ENCODE results near the gene SYT9.

Gene SYT9

DNA sequence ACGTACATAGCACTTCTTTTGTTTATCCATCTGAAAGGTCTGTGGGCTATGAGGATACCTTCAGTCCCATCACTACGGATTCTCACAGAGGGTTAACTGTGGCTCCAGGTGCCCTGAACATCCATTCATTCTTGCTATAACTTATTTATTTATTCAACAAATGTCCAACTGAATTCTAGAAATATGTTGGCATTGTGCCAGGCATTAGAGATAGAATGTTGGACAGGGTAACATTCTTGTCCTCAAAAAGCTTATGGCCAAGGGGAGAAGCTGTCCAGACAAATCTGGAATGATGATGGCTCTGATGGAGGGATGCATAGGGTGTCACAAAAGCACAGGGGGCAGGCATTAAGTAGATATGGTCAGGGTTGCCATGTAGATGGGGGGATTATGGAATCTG is 242.0 kb downstream of the SYT9 start:
- Histone ChIP-seq H3K27me3 (replicated peaks in 2 of 5; ENCODE audit: control insufficient read depth in 4 of 5, insufficient read depth in 5 of 5, low read length in 4 of 5) (peaks cover 0 to 4% (median 0%) of the 10 kb centered on the region in 5 experiments), H3K27ac (ENCODE audit: insufficient read depth in 1 of 2, low read depth in 1 of 2, low read length in 2 of 2, poor library complexity in 1 of 2, severe bottlenecking in 2 of 2) (no peak overlapping the region), H3K4me1 (ENCODE audit: control extremely low read depth in 1 of 4, control insufficient read depth in 4 of 4, insufficient read depth in 4 of 4, low read length in 3 of 4) (peaks cover 5 to 30% (median 8%) of the 10 kb centered on the region in 4 experiments), H3K4me3 (ENCODE audit: control insufficient read depth in 1 of 7, extremely low read depth in 1 of 7, insufficient read depth in 4 of 7, low read depth in 2 of 7, low read length in 6 of 7) (no peak overlapping the region), H3K36me3 (ENCODE audit: control insufficient read depth in 4 of 4, insufficient read depth in 4 of 4, low read length in 3 of 4) (no peaks in the 10 kb centered on the region), H3K9me3 (ENCODE audit: control extremely low read depth in 1 of 5, control insufficient read depth in 4 of 5, insufficient read depth in 2 of 5, low read depth in 1 of 5, low read length in 4 of 5) (no peaks in the 10 kb centered on the region)
- no peak for DNase-seq
- POLR2A ChIA-PET: no interaction called here
- 100% methylated on average over 1 of the region's 2 CpGs for WGBS (ENCODE audit: insufficient coverage)
- CTCF ChIA-PET: interaction anchor here (0.9 kb wide), 1 partner anchor 14 kb away, joined by 3 read pairs; no protein-coding TSS in a partner anchor

DNA sequence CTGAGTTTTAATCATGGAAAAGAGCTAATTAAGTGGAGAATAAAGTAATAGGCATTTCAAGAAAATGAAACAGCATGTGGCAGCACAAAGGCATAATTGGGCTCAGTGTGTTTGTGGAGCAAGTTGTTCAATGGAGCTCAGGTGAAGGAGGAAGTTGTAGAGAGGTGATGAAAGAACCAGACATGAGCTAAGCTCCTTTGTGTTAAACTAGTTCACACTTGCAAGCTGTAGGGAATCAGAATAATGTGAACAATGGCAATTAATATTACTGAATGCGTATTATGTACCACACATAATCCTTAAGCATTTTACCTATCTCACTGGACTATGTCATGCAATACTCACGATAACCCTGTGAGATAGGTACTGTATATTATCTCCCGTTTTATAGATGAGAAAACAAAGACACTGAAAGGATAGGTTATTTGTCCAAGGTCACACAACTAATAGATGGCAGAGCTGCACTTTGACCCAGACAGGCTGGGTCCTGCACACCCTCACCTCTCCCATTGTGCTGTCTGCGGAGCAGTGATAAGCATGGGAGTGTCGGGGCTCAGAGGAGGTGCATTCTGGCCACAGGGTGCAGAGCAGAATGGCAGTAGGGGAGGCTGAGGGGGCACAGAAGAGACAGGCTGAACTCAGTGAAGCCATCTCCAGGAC is 242.5 kb downstream of the SYT9 start:
- Histone ChIP-seq H3K4me3 (ENCODE audit: control insufficient read depth in 1 of 7, extremely low read depth in 1 of 7, insufficient read depth in 4 of 7, low read depth in 2 of 7, low read length in 6 of 7) (no peak overlapping the region), H3K4me1 (ENCODE audit: control extremely low read depth in 1 of 4, control insufficient read depth in 4 of 4, insufficient read depth in 4 of 4, low read length in 3 of 4) (peaks cover 5 to 30% (median 8%) of the 10 kb centered on the region in 4 experiments), H3K27me3 (replicated peaks in 2 of 5; ENCODE audit: control insufficient read depth in 4 of 5, insufficient read depth in 5 of 5, low read length in 4 of 5) (peaks cover 0 to 3% (median 0%) of the 10 kb centered on the region in 5 experiments), H3K36me3 (ENCODE audit: control insufficient read depth in 4 of 4, insufficient read depth in 4 of 4, low read length in 3 of 4) (no peaks in the 10 kb centered on the region), H3K9me3 (ENCODE audit: control extremely low read depth in 1 of 5, control insufficient read depth in 4 of 5, insufficient read depth in 2 of 5, low read depth in 1 of 5, low read length in 4 of 5) (no peaks in the 10 kb centered on the region), H3K27ac (ENCODE audit: insufficient read depth in 1 of 2, low read depth in 1 of 2, low read length in 2 of 2, poor library complexity in 1 of 2, severe bottlenecking in 2 of 2) (no peak overlapping the region)
- no peak for DNase-seq
- ChIA-PET POLR2A (no interaction called here), CTCF (no interaction called here)
- whole genome bisulfite sequencing (ENCODE audit: insufficient coverage): 100% methylated on average over 1 of the region's 5 CpGs

DNA sequence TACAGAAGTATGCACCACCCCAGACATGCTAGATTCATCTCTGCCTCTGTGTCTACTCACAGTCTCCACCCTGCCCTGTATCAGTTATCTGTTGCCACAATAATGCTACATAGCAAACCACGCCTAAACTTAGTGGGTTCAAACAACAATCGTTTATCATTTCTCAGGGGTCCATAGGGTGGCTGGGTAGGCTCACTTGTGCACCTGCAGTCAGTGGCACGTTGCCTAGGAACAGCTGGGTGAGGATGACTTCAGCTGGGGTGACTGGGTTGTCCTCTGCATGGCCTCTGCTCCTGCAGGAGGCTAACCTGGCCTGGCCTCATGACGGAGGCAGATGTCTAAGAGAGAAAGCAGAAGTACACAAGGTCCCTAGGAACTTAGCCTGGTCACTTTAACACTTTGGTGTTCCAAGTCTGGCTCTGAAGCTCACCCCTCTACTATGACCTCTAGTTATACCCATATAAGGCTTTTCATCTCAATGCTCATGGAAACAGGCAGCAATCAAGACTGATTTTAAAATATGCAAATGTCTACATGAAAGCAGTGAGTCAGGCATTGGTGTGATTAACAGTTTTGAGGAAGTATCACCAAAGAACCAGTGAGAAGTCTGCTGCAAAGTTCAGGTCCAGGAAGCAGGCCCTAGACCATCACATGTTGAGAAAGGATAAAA is 244.3 kb downstream of the SYT9 start:
- H3K36me3 ChIP-seq (ENCODE audit: control insufficient read depth in 4 of 4, insufficient read depth in 4 of 4, low read length in 3 of 4): no peaks in the 10 kb centered on the region
- CTCF ChIA-PET: interaction anchor here (1.7 kb wide), 1 partner anchor 54 kb away, joined by 5 read pairs; no protein-coding TSS in a partner anchor

DNA sequence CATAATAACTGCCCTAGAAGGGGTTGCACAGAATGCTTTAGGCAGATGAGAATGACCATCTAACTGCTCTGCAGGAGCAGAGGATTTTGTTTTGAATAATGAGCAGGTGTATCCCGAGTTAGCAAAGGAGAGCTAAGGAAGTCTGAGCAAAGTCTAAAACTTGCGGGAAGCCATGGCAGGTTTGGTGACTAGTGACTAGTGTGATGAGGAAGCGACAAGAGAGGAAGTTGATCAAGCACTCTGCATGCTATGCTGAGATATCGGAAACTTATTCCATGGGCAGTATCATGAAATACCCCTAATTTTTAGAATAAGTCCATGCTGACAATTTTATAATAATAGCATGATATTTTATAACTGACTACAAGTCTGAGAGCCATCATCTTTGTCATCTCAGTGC is 246.5 kb downstream of the SYT9 start:
- peaks cover 5 to 25% (median 8%) of the 10 kb centered on the region in 4 experiments for H3K4me1 ChIP-seq (ENCODE audit: control extremely low read depth in 1 of 4, control insufficient read depth in 4 of 4, insufficient read depth in 4 of 4, low read length in 3 of 4)
- H3K4me3 ChIP-seq (ENCODE audit: control insufficient read depth in 1 of 7, extremely low read depth in 1 of 7, insufficient read depth in 4 of 7, low read depth in 2 of 7, low read length in 6 of 7): no peak overlapping the region
- no peaks in the 10 kb centered on the region for H3K9me3 ChIP-seq (ENCODE audit: control extremely low read depth in 1 of 5, control insufficient read depth in 4 of 5, insufficient read depth in 2 of 5, low read depth in 1 of 5, low read length in 4 of 5)
- H3K27me3 ChIP-seq (replicated peaks in 2 of 5; ENCODE audit: control insufficient read depth in 4 of 5, insufficient read depth in 5 of 5, low read length in 4 of 5): peaks cover 0 to 3% (median 0%) of the 10 kb centered on the region in 5 experiments
- DNase-seq: peak in 2 of 3 donors; percentile 53 to 69
- POLR2A ChIA-PET: no interaction called here
- CTCF ChIA-PET: interaction anchor here (1.0 to 1.9 kb wide), 2 partner anchors 13 to 15 kb away, joined by 4 to 6 read pairs; no protein-coding TSS in a partner anchor
- no peaks in the 10 kb centered on the region for H3K36me3 ChIP-seq (ENCODE audit: control insufficient read depth in 4 of 4, insufficient read depth in 4 of 4, low read length in 3 of 4)
- WGBS (ENCODE audit: insufficient coverage): 13% methylated on average over 3 of the region's 4 CpGs
- no peak overlapping the region for H3K27ac ChIP-seq (ENCODE audit: insufficient read depth in 1 of 2, low read depth in 1 of 2, low read length in 2 of 2, poor library complexity in 1 of 2, severe bottlenecking in 2 of 2)

More for the DNA sequence above, 244.3 kb downstream of the SYT9 start:
- 78% methylated on average over 4 of the region's 4 CpGs for WGBS (ENCODE audit: insufficient coverage)
- Histone ChIP-seq H3K9me3 (ENCODE audit: control extremely low read depth in 1 of 5, control insufficient read depth in 4 of 5, insufficient read depth in 2 of 5, low read depth in 1 of 5, low read length in 4 of 5) (no peaks in the 10 kb centered on the region), H3K4me3 (ENCODE audit: control insufficient read depth in 1 of 7, extremely low read depth in 1 of 7, insufficient read depth in 4 of 7, low read depth in 2 of 7, low read length in 6 of 7) (no peak overlapping the region), H3K4me1 (ENCODE audit: control extremely low read depth in 1 of 4, control insufficient read depth in 4 of 4, insufficient read depth in 4 of 4, low read length in 3 of 4) (peaks cover 5 to 30% (median 8%) of the 10 kb centered on the region in 4 experiments), H3K27me3 (replicated peaks in 2 of 5; ENCODE audit: control insufficient read depth in 4 of 5, insufficient read depth in 5 of 5, low read length in 4 of 5) (peaks cover 0 to 3% (median 0%) of the 10 kb centered on the region in 5 experiments), H3K27ac (ENCODE audit: insufficient read depth in 1 of 2, low read depth in 1 of 2, low read length in 2 of 2, poor library complexity in 1 of 2, severe bottlenecking in 2 of 2) (no peak overlapping the region)
- DNase-seq: peak; percentile 22 to 86 (median 73)
- POLR2A ChIA-PET: no interaction called here

DNA sequence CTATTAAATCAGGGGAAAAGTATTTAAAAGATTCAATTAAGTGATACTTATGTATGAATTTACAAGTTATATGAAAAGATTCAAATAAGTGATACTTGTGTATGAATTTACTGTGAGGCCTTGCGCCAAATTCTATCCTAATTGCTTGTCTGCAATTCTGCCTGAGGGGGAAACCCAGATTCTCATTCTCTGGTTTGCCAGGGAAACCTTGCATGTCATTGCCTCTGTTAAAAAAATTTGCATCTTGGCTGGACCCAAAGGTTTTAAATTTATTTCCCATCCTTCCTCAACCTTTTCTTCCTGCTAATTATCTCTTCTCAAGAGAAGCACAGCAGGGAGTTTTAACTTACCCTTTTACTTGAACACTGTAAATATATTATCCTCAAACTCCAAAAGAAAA is 247.4 kb downstream of the SYT9 start:
- DNase-seq: no peak
- WGBS (ENCODE audit: insufficient coverage): 100% methylated on average over 1 of the region's 1 CpG
- Histone ChIP-seq H3K27ac (ENCODE audit: insufficient read depth in 1 of 2, low read depth in 1 of 2, low read length in 2 of 2, poor library complexity in 1 of 2, severe bottlenecking in 2 of 2) (no peak overlapping the region), H3K36me3 (ENCODE audit: control insufficient read depth in 4 of 4, insufficient read depth in 4 of 4, low read length in 3 of 4) (no peaks in the 10 kb centered on the region), H3K4me1 (ENCODE audit: control extremely low read depth in 1 of 4, control insufficient read depth in 4 of 4, insufficient read depth in 4 of 4, low read length in 3 of 4) (peaks cover 5 to 22% (median 8%) of the 10 kb centered on the region in 4 experiments), H3K4me3 (ENCODE audit: control insufficient read depth in 1 of 7, extremely low read depth in 1 of 7, insufficient read depth in 4 of 7, low read depth in 2 of 7, low read length in 6 of 7) (no peak overlapping the region), H3K27me3 (replicated peaks in 2 of 5; ENCODE audit: control insufficient read depth in 4 of 5, insufficient read depth in 5 of 5, low read length in 4 of 5) (peaks cover 0 to 3% (median 0%) of the 10 kb centered on the region in 5 experiments), H3K9me3 (ENCODE audit: control extremely low read depth in 1 of 5, control insufficient read depth in 4 of 5, insufficient read depth in 2 of 5, low read depth in 1 of 5, low read length in 4 of 5) (no peaks in the 10 kb centered on the region)
- CTCF ChIA-PET: no interaction called here
- POLR2A ChIA-PET: no interaction called here

DNA sequence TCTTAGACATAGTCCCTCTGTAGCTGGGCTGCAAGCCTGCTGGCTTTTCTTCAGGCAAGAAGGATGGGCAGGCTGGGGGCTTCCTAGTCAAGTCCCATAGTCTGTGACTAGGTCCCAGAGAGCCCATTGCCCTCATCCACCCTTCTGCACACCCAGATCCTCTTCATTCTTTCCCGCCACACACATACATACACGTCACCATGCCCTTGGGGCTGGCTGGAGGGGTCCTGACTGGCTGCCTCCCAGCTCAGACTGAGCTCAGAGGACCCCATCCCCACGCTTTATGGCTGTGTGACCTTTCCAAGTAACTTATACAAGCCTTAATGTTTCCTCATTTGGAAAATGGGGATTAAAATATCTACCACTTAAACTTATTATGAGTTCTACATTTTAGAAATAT is 248.5 kb downstream of the SYT9 start:
- peaks cover 5 to 22% (median 8%) of the 10 kb centered on the region in 4 experiments for H3K4me1 ChIP-seq (ENCODE audit: control extremely low read depth in 1 of 4, control insufficient read depth in 4 of 4, insufficient read depth in 4 of 4, low read length in 3 of 4)
- H3K36me3 ChIP-seq (ENCODE audit: control insufficient read depth in 4 of 4, insufficient read depth in 4 of 4, low read length in 3 of 4): no peaks in the 10 kb centered on the region
- no peak overlapping the region for H3K27ac ChIP-seq (ENCODE audit: insufficient read depth in 1 of 2, low read depth in 1 of 2, low read length in 2 of 2, poor library complexity in 1 of 2, severe bottlenecking in 2 of 2)
- WGBS (ENCODE audit: insufficient coverage): 100% methylated on average over 2 of the region's 3 CpGs
- no peak for DNase-seq
- H3K27me3 ChIP-seq (replicated peaks in 2 of 5; ENCODE audit: control insufficient read depth in 4 of 5, insufficient read depth in 5 of 5, low read length in 4 of 5): peaks cover 0 to 3% (median 0%) of the 10 kb centered on the region in 5 experiments
- no peak overlapping the region for H3K4me3 ChIP-seq (ENCODE audit: control insufficient read depth in 1 of 7, extremely low read depth in 1 of 7, insufficient read depth in 4 of 7, low read depth in 2 of 7, low read length in 6 of 7)
- no peaks in the 10 kb centered on the region for H3K9me3 ChIP-seq (ENCODE audit: control extremely low read depth in 1 of 5, control insufficient read depth in 4 of 5, insufficient read depth in 2 of 5, low read depth in 1 of 5, low read length in 4 of 5)
- CTCF ChIA-PET: interaction anchor here (1.5 kb wide), 1 partner anchor 21 kb away, joined by 4 read pairs; no protein-coding TSS in a partner anchor
- POLR2A ChIA-PET: no interaction called here

DNA sequence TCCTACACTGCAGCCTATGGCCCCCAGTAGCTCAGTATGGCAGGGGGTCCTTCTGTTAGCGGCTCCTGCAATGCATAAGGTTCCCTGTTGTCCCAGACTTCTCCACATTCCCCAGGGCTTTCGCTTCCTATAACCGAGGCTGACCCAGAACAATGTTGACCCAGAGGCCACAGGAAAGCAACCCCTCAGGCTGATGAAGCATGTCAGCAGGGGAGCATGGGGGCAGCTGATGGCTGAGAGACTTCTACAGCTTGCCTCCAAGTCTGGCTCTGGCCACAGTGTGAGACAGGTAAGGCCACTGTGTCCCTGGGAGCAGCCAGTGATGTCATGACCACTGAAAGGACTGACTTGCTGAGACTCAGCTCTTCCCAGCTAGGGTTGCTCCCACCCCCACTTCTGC is 249.5 kb downstream of the SYT9 start:
- ChIA-PET POLR2A (no interaction called here), CTCF (interaction anchor here (0.8 to 1.5 kb wide), 2 partner anchors 11 to 20 kb away, joined by 4 read pairs; no protein-coding TSS in a partner anchor)

More for the DNA sequence above, 249.5 kb downstream of the SYT9 start:
- Histone ChIP-seq H3K36me3 (ENCODE audit: control insufficient read depth in 4 of 4, insufficient read depth in 4 of 4, low read length in 3 of 4) (no peaks in the 10 kb centered on the region), H3K27me3 (replicated peaks in 2 of 5; ENCODE audit: control insufficient read depth in 4 of 5, insufficient read depth in 5 of 5, low read length in 4 of 5) (peaks cover 0 to 3% (median 0%) of the 10 kb centered on the region in 5 experiments), H3K27ac (ENCODE audit: insufficient read depth in 1 of 2, low read depth in 1 of 2, low read length in 2 of 2, poor library complexity in 1 of 2, severe bottlenecking in 2 of 2) (no peak overlapping the region), H3K9me3 (ENCODE audit: control extremely low read depth in 1 of 5, control insufficient read depth in 4 of 5, insufficient read depth in 2 of 5, low read depth in 1 of 5, low read length in 4 of 5) (no peaks in the 10 kb centered on the region), H3K4me3 (ENCODE audit: control insufficient read depth in 1 of 7, extremely low read depth in 1 of 7, insufficient read depth in 4 of 7, low read depth in 2 of 7, low read length in 6 of 7) (no peak overlapping the region), H3K4me1 (ENCODE audit: control extremely low read depth in 1 of 4, control insufficient read depth in 4 of 4, insufficient read depth in 4 of 4, low read length in 3 of 4) (peaks cover 3 to 17% (median 7%) of the 10 kb centered on the region in 4 experiments)
- 100% methylated on average over 3 of the region's 3 CpGs for WGBS (ENCODE audit: insufficient coverage)
- DNase-seq: no peak
